MM.1S (cell line): ENCODE measurements around the gene MCEMP1.

Source experiments
- DNase-seq: peaks from one replicate; pipeline ENCODE4 v3.0.0-alpha.2; 2015
- H2AFZ ChIP-seq: fragments of 300-600 bp; sonication (generic); 2 replicates; pipeline ENCODE4 v1.6.0; 2016; ENCODE audit warnings: antibody characterized with exemption, low read length
- H3F3A ChIP-seq: fragments of 300-600 bp; sonication (generic); 2 replicates; pipeline ENCODE4 v1.6.1; 2016; ENCODE audit warnings: mild to moderate bottlenecking, antibody characterized with exemption, low read length, moderate library complexity, mixed read lengths; ENCODE audit not compliant: insufficient read depth
- H3K27ac ChIP-seq: fragments of 300-600 bp; sonication (generic); 2 replicates; pipeline ENCODE4 v1.5.1; 2016; ENCODE audit warnings: mild to moderate bottlenecking, low read length
- H3K27me3 ChIP-seq: fragments of 300-600 bp; sonication (generic); replicated peaks from 2 replicates; pipeline ENCODE4 v1.6.0; 2016; ENCODE audit warnings: low read length; ENCODE audit not compliant: insufficient read depth
- H3K36me3 ChIP-seq: fragments of 300-600 bp; sonication (generic); replicated peaks from 2 replicates; pipeline ENCODE4 v1.6.1; 2016; ENCODE audit warnings: mild to moderate bottlenecking, low read length, mixed read lengths; ENCODE audit not compliant: insufficient read depth
- H3K4me1 ChIP-seq: fragments of 300-600 bp; sonication (generic); 2 replicates; pipeline ENCODE4 v1.6.1; 2016; ENCODE audit warnings: low read length, mixed read lengths
- H3K4me2 ChIP-seq: fragments of 300-600 bp; sonication (generic); 2 replicates; pipeline ENCODE4 v1.6.0; 2016; ENCODE audit warnings: low read depth, low read length
- H3K4me3 ChIP-seq: fragments of 300-600 bp; sonication (generic); 2 replicates; pipeline ENCODE4 v1.5.1; 2016; ENCODE audit warnings: low read length, mixed read lengths
- H3K79me2 ChIP-seq: fragments of 300-600 bp; sonication (generic); 2 replicates; pipeline ENCODE4 v1.6.1; 2016; ENCODE audit warnings: mixed run types, low read length, mixed read lengths
- H3K9ac ChIP-seq: fragments of 300-600 bp; sonication (generic); 2 replicates; pipeline ENCODE4 v1.6.1; 2016; ENCODE audit warnings: low read length, mixed read lengths
- H3K9me2 ChIP-seq: fragments of 300-600 bp; sonication (generic); replicated peaks from 2 replicates; pipeline ENCODE4 v1.6.1; 2016; ENCODE audit warnings: mild to moderate bottlenecking, low read length, mixed read lengths; ENCODE audit not compliant: insufficient read depth
- H3K9me3 ChIP-seq: fragments of 300-600 bp; sonication (generic); replicated peaks from 2 replicates; pipeline ENCODE4 v1.6.1; 2016; ENCODE audit warnings: mild to moderate bottlenecking, low read length, mixed read lengths; ENCODE audit not compliant: insufficient read depth
- H4K20me1 ChIP-seq: fragments of 300-600 bp; sonication (generic); 2 replicates; pipeline ENCODE4 v1.6.1; 2016; ENCODE audit warnings: mild to moderate bottlenecking, low read length, moderate library complexity, mixed read lengths; ENCODE audit not compliant: insufficient read depth
- EZH2 ChIP-seq: fragments of 300-600 bp; sonication (generic); optimal IDR thresholded peaks from 2 replicates; pipeline ENCODE3; 2017; ENCODE audit warnings: low read depth, mild to moderate bottlenecking, antibody characterized with exemption, low read length, mixed read lengths
- EZH2phosphoT487 ChIP-seq: fragments of 300-600 bp; sonication (generic); IDR thresholded peaks from 2 replicates; pipeline ENCODE4 v1.6.1; 2018; ENCODE audit warnings: antibody characterized with exemption, low read length
- TF ChIP-seq, protein P1 (sequence below): fragments of 300-600 bp; sonication (generic); IDR thresholded peaks from 2 replicates; pipeline ENCODE4 v1.5.1; 2016; ENCODE audit warnings: antibody characterized with exemption, low read length, mixed read lengths

The MCEMP1 gene

GRCh38 chr19:7661744-7662538, 14.9 kb upstream of the MCEMP1 start:
- Histone ChIP-seq H3K9ac (no peak overlapping the region), H3F3A (no peaks in the 10 kb centered on the region), H3K27me3 (peaks cover 82% of the 10 kb centered on the region), H3K4me3 (no peak overlapping the region), H3K27ac (no peak overlapping the region), H2AFZ (no peak overlapping the region), H4K20me1 (no peaks in the 10 kb centered on the region), H3K9me2 (no peaks in the 10 kb centered on the region), H3K9me3 (no peaks in the 10 kb centered on the region), H3K4me1 (no peaks in the 10 kb centered on the region), H3K79me2 (no peaks in the 10 kb centered on the region), H3K36me3 (no peaks in the 10 kb centered on the region), H3K4me2 (no peak overlapping the region)
- TF ChIP-seq EZH2 (no peak), EZH2phosphoT487 (no peak)
- TF ChIP-seq, protein P1, sequence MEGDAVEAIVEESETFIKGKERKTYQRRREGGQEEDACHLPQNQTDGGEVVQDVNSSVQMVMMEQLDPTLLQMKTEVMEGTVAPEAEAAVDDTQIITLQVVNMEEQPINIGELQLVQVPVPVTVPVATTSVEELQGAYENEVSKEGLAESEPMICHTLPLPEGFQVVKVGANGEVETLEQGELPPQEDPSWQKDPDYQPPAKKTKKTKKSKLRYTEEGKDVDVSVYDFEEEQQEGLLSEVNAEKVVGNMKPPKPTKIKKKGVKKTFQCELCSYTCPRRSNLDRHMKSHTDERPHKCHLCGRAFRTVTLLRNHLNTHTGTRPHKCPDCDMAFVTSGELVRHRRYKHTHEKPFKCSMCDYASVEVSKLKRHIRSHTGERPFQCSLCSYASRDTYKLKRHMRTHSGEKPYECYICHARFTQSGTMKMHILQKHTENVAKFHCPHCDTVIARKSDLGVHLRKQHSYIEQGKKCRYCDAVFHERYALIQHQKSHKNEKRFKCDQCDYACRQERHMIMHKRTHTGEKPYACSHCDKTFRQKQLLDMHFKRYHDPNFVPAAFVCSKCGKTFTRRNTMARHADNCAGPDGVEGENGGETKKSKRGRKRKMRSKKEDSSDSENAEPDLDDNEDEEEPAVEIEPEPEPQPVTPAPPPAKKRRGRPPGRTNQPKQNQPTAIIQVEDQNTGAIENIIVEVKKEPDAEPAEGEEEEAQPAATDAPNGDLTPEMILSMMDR, result no peak
- DNase-seq, result no peak

- Histone ChIP-seq H3K9me2 (no peaks in the 10 kb centered on the region), H3K4me3 (no peak overlapping the region), H2AFZ (no peak overlapping the region), H3K9ac (no peak overlapping the region), H3K4me2 (no peak overlapping the region), H3F3A (no peaks in the 10 kb centered on the region), H3K9me3 (no peaks in the 10 kb centered on the region), H3K27ac (no peak overlapping the region), H4K20me1 (no peaks in the 10 kb centered on the region), H3K4me1 (no peaks in the 10 kb centered on the region), H3K36me3 (no peaks in the 10 kb centered on the region), H3K27me3 (peaks cover 76% of the 10 kb centered on the region), H3K79me2 (no peaks in the 10 kb centered on the region)
- DNase-seq, result no peak
- TF ChIP-seq EZH2 (no peak), EZH2phosphoT487 (no peak)
- TF ChIP-seq, protein P1, result no peak
Observed at GRCh38 chr19:7662657-7663056, 14.2 kb upstream of the MCEMP1 start.

DNA sequence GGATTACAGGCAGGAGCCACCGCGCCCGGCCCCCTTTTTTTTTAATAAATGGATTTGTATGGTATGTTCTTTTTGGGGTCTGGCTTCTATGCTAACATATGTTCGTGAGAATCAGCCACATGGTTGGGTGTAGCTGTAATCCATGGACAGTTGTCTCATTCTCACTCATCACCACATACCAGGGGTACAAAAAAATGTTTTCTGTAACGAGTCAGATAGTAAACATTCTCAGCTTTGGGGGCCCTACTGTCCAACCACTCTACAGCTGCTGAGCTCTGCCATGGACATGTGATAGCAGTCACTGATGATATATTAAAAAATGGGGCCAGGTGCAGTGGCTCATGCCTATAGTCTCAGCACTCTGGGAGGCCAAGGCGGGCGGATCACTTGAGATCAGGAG, 13.2 kb upstream of the MCEMP1 start:
- Histone ChIP-seq H3F3A (no peaks in the 10 kb centered on the region), H3K79me2 (no peaks in the 10 kb centered on the region), H2AFZ (no peak overlapping the region), H3K4me3 (no peak overlapping the region), H3K9ac (no peak overlapping the region), H3K4me2 (no peak overlapping the region), H3K9me2 (no peaks in the 10 kb centered on the region), H4K20me1 (no peaks in the 10 kb centered on the region), H3K27ac (no peak overlapping the region), H3K36me3 (no peaks in the 10 kb centered on the region), H3K4me1 (no peaks in the 10 kb centered on the region), H3K27me3 (peaks cover 86% of the 10 kb centered on the region), H3K9me3 (no peaks in the 10 kb centered on the region)
- DNase-seq, result no peak
- TF ChIP-seq EZH2phosphoT487, result no peak
- no peak for TF ChIP-seq EZH2

DNA sequence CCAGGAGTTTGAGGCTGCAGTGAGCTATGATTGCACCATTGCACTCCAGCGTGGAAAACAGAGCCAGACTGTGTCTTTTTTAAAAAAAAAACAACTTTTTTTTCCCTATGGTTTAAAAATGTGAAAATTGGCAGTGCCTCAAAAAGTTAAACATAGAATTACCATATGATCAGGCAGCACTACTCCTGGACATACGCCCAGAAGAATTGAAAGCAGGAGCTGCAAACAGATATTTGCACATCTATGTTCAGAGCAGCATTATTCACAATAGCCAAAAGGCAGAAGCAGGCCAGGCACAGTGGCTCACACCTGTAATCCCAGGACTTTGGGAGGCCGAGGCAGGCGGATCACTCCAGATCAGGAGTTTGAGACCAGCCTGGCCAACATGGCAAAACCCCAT, 11.8 kb upstream of the MCEMP1 start:
- Histone ChIP-seq H3K4me2 (no peak overlapping the region), H3F3A (no peaks in the 10 kb centered on the region), H3K9ac (no peak overlapping the region), H3K4me3 (no peak overlapping the region), H3K27ac (no peak overlapping the region), H3K79me2 (no peaks in the 10 kb centered on the region), H3K9me3 (no peaks in the 10 kb centered on the region), H3K9me2 (no peaks in the 10 kb centered on the region), H3K36me3 (no peaks in the 10 kb centered on the region), H3K4me1 (no peaks in the 10 kb centered on the region), H3K27me3 (peaks cover 88% of the 10 kb centered on the region), H2AFZ (no peak overlapping the region), H4K20me1 (no peaks in the 10 kb centered on the region)
- TF ChIP-seq EZH2phosphoT487 (no peak), EZH2 (no peak)
- TF ChIP-seq, protein P1, result no peak
- no peak for DNase-seq
